GM23338 (cell line): ENCODE measurements around the gene UBASH3B. TPM values are rescaled to one million over a fixed set of nuclear protein-coding genes. Genes with fewer than 3 reads are reported as not detected.

Source experiments
- ATAC-seq: fragments of 200-7000 bp; cut with Tn5 transposase; 3 replicates; pipeline ENCODE4 v1.9.1; 2020
- DNase-seq: peaks from one replicate; pipeline ENCODE4 v3.0.0-alpha.2; 2015; ENCODE audit warnings: low spot score
- H2AFZ ChIP-seq: fragments of 200-600 bp; sonication (generic); 2 replicates; pipeline ENCODE4 v1.8.0; 2016; ENCODE audit warnings: antibody characterized with exemption, mild to moderate bottlenecking, moderate library complexity
- H3F3A ChIP-seq: fragments of 200-600 bp; sonication (generic); replicated peaks from 2 replicates; pipeline ENCODE4 v1.8.0; 2017; ENCODE audit warnings: antibody characterized with exemption, mixed run types, low read depth
- H3K27ac ChIP-seq: fragments of 200-600 bp; sonication (generic); 2 replicates; pipeline ENCODE4 v1.6.1; 2016; ENCODE audit warnings: low read depth
- H3K27me3 ChIP-seq: fragments of 200-600 bp; sonication (generic); 2 replicates; pipeline ENCODE4 v1.8.0; 2016; ENCODE audit warnings: mild to moderate bottlenecking, mixed run types, moderate library complexity; ENCODE audit not compliant: insufficient read depth
- H3K36me3 ChIP-seq: fragments of 200-600 bp; sonication (generic); 2 replicates; pipeline ENCODE4 v1.8.0; 2016; ENCODE audit warnings: mild to moderate bottlenecking; ENCODE audit not compliant: insufficient read depth
- H3K4me1 ChIP-seq: fragments of 200-600 bp; sonication (generic); 2 replicates; pipeline ENCODE4 v1.8.0; 2016; ENCODE audit warnings: mild to moderate bottlenecking, moderate library complexity; ENCODE audit not compliant: insufficient read depth
- H3K4me2 ChIP-seq: fragments of 200-600 bp; sonication (generic); 2 replicates; pipeline ENCODE4 v1.7.1; 2017; ENCODE audit warnings: mixed run types
- H3K4me3 ChIP-seq: fragments of 200-600 bp; sonication (generic); 2 replicates; pipeline ENCODE4 v1.6.1; 2016; ENCODE audit warnings: mixed run types
- H3K79me2 ChIP-seq: fragments of 200-600 bp; sonication (generic); replicated peaks from 2 replicates; pipeline ENCODE4 v1.8.0; 2017; ENCODE audit warnings: mild to moderate bottlenecking; ENCODE audit not compliant: insufficient read depth
- H3K9me2 ChIP-seq: fragments of 200-600 bp; sonication (generic); 2 replicates; pipeline ENCODE4 v1.8.0; 2017; ENCODE audit not compliant: insufficient read depth
- H4K20me1 ChIP-seq: fragments of 200-600 bp; sonication (generic); replicated peaks from 2 replicates; pipeline ENCODE4 v1.8.0; 2017; ENCODE audit warnings: mild to moderate bottlenecking; ENCODE audit not compliant: insufficient read depth
- H3K27ac Mint-ChIP-seq: 2 replicates; pipeline ENCODE4 v1.8.0; 2020; ENCODE audit warnings: inconsistent platforms, mild to moderate bottlenecking, moderate library complexity, mixed read lengths
- H3K27me3 Mint-ChIP-seq: 3 replicates; pipeline ENCODE4 v1.8.0; 2022; ENCODE audit warnings: low read depth, mild to moderate bottlenecking, moderate library complexity, mixed read lengths, inconsistent platforms; ENCODE audit not compliant: insufficient read depth, poor library complexity
- H3K36me3 Mint-ChIP-seq: 3 replicates; pipeline ENCODE4 v1.8.0; 2021; ENCODE audit warnings: low read depth, mild to moderate bottlenecking, inconsistent platforms, moderate library complexity, mixed read lengths
- H3K4me1 Mint-ChIP-seq: 3 replicates; pipeline ENCODE4 v1.8.0; 2020; ENCODE audit warnings: mild to moderate bottlenecking, inconsistent platforms, mixed read lengths
- H3K4me3 Mint-ChIP-seq: 3 replicates; pipeline ENCODE4 v1.8.0; 2021; ENCODE audit warnings: moderate library complexity, mild to moderate bottlenecking, inconsistent platforms, mixed read lengths
- H3K9me3 Mint-ChIP-seq: 3 replicates; pipeline ENCODE4 v1.8.0; 2020; ENCODE audit warnings: moderate library complexity, mild to moderate bottlenecking, inconsistent platforms, mixed read lengths
- CREB1 ChIP-seq: fragments of 250-450 bp; sonication (Bioruptor Pico); IDR thresholded peaks from 2 replicates; pipeline ENCODE4 v1.5.0; 2020; ENCODE audit warnings: low read depth, mild to moderate bottlenecking, moderate library complexity
- CTCF ChIP-seq, 2 experiments: fragments of 200-600 bp in 1 of 2; sonication (generic) in 1 of 2; conservative IDR thresholded peaks; 2 replicates each; pipeline versions ENCODE4 v1.5.1 to v1.6.1; 2016 to 2017; ENCODE audit warnings: antibody characterized with exemption in 2 of 2, low read depth in 2 of 2, mild to moderate bottlenecking in 2 of 2, moderate library complexity in 1 of 2
- ETS1 ChIP-seq: IDR thresholded peaks from 2 replicates; pipeline ENCODE4 v1.6.1; 2016; ENCODE audit warnings: antibody characterized with exemption
- EZH2 ChIP-seq: fragments of 200-600 bp; sonication (generic); IDR thresholded peaks from one replicate; pipeline ENCODE4 v1.8.0; 2017; ENCODE audit warnings: antibody characterized with exemption, mild to moderate bottlenecking, low read depth; ENCODE audit not compliant: unreplicated experiment
- EZH2phosphoT487 ChIP-seq: fragments of 200-600 bp; sonication (generic); IDR thresholded peaks from one replicate; pipeline ENCODE4 v1.8.1; 2018; ENCODE audit warnings: antibody characterized with exemption; ENCODE audit not compliant: unreplicated experiment
- JUNB ChIP-seq: IDR thresholded peaks from one replicate; pipeline ENCODE4 v1.6.1; 2016; ENCODE audit warnings: antibody characterized with exemption; ENCODE audit not compliant: unreplicated experiment
- NANOG ChIP-seq: IDR thresholded peaks from 2 replicates; pipeline ENCODE4 v1.6.1; 2016; ENCODE audit warnings: antibody characterized with exemption, borderline replicate concordance
- POLR2AphosphoS5 ChIP-seq: IDR thresholded peaks from 2 replicates; pipeline ENCODE4 v1.6.1; 2016; ENCODE audit warnings: antibody characterized with exemption, low read depth
- REST ChIP-seq: IDR thresholded peaks from one replicate; pipeline ENCODE4 v1.6.1; 2018; ENCODE audit warnings: antibody characterized with exemption; ENCODE audit not compliant: unreplicated experiment
- STAT1 ChIP-seq: IDR thresholded peaks from one replicate; pipeline ENCODE4 v1.6.1; 2016; ENCODE audit warnings: antibody characterized with exemption; ENCODE audit not compliant: unreplicated experiment
- ZNF114 ChIP-seq: fragments of 250-450 bp; sonication (Bioruptor Pico); IDR thresholded peaks from 2 replicates; pipeline ENCODE4 v1.5.0; 2020; ENCODE audit warnings: mild to moderate bottlenecking, moderate library complexity
- ZNF331 ChIP-seq: fragments of 250-450 bp; sonication (Bioruptor Pico); IDR thresholded peaks from 2 replicates; pipeline ENCODE4 v1.5.0; 2020; ENCODE audit warnings: low read depth, mild to moderate bottlenecking, moderate library complexity
- ZNF462 ChIP-seq: fragments of 250-450 bp; sonication (Bioruptor Pico); IDR thresholded peaks from 2 replicates; pipeline ENCODE4 v1.5.0; 2020; ENCODE audit warnings: mild to moderate bottlenecking, moderate library complexity
- polyA plus RNA-seq: library from polyadenylated mRNA; unstranded; fragments of >200 nt; fragmentation: Nextera tagmentation; extraction: Ambion mirVana; gene quantifications from 2 replicates; pipeline ENCODE4 v1.2.1, GENCODE V29; 2016
- total RNA-seq: library from RNA; depleted of rRNA; stranded (reverse); fragments of >200 nt; shearing (Covaris generic); gene quantifications from 2 replicates; pipeline ENCODE4 v1.2.3, GENCODE V29; 2014

The UBASH3B gene
- total and polyA plus RNA-seq, 2 experiments from 2014 or later = 2.1 to 12.0 TPM

GRCh38 chr11:122678406-122678805, 22.9 kb downstream of the UBASH3B start:
- no peak overlapping the region for H3K4me3 ChIP-seq
- Mint-ChIP-seq H3K27ac (no peak overlapping the region), H3K36me3 (no peaks in the 10 kb centered on the region), H3K4me1 (peaks cover 13% of the 10 kb centered on the region), H3K27me3 (no peaks in the 10 kb centered on the region), H3K9me3 (no peaks in the 10 kb centered on the region), H3K4me3 (no peak overlapping the region)
- H3K9me2 ChIP-seq = no peaks in the 10 kb centered on the region
- TF ChIP-seq EZH2 = no peak
- no peak for TF ChIP-seq STAT1
- no peak for TF ChIP-seq POLR2AphosphoS5
- TF ChIP-seq ZNF462 = no peak
- no peak for TF ChIP-seq JUNB
- no peak for TF ChIP-seq ZNF331 (CRISPR knock-in tag)
- no peak for TF ChIP-seq CREB1 (CRISPR knock-in tag)
- no peak for TF ChIP-seq CTCF (conservative IDR thresholded peaks at IDR 0.05; ENCODE audit: low read depth in 2 of 2)
- TF ChIP-seq REST = no peak
- TF ChIP-seq ETS1 = no peak
- TF ChIP-seq ZNF114 = no peak
- no peak for TF ChIP-seq NANOG
- no peak for TF ChIP-seq EZH2phosphoT487
- H3K27ac ChIP-seq = no peak overlapping the region
- H4K20me1 ChIP-seq = no peaks in the 10 kb centered on the region
- H3K27me3 ChIP-seq = no peaks in the 10 kb centered on the region
- no peaks in the 10 kb centered on the region for H3K36me3 ChIP-seq
- H2AFZ ChIP-seq = no peak overlapping the region
- no peaks in the 10 kb centered on the region for H3F3A ChIP-seq
- no peak for ATAC-seq
- DNase-seq = no peak
- no peaks in the 10 kb centered on the region for H3K79me2 ChIP-seq
- no peak overlapping the region for H3K4me2 ChIP-seq
- H3K4me1 ChIP-seq = no peaks in the 10 kb centered on the region
